SK-N-SH treated with all-trans-retinoic acid at 6 μM for 48 hours (cell line): Measurements from ENCODE around the gene ACOX1.

Source experiments
- ATAC-seq: fragments of 200-7000 bp; cut with Tn5 transposase; 3 replicates; pipeline ENCODE4 v1.9.1; 2020; ENCODE audit warnings: mild to moderate bottlenecking, moderate library complexity
- ARNTL ChIP-seq: fragments of 450-650 bp; formaldehyde crosslinking; IDR thresholded peaks from 2 replicates; pipeline ENCODE4 v1.5.0; 2020; ENCODE audit warnings: low read depth, mild to moderate bottlenecking, moderate library complexity, borderline replicate concordance
- BACH2 ChIP-seq: fragments of 250-450 bp; sonication (Bioruptor Pico); IDR thresholded peaks from 2 replicates; pipeline ENCODE4 v1.9.0; 2021; ENCODE audit warnings: mild to moderate bottlenecking, borderline replicate concordance
- CSDC2 ChIP-seq: fragments of 250-450 bp; sonication (Bioruptor Pico); IDR thresholded peaks from 2 replicates; pipeline ENCODE4 v1.5.0; 2020; ENCODE audit warnings: mild to moderate bottlenecking, moderate library complexity
- CSRNP3 ChIP-seq: fragments of 250-450 bp; sonication (Bioruptor Pico); IDR thresholded peaks from 2 replicates; pipeline ENCODE4 v1.5.1; 2021; ENCODE audit warnings: mild to moderate bottlenecking, moderate library complexity
- ESRRG ChIP-seq: fragments of 250-450 bp; sonication (Bioruptor Pico); IDR thresholded peaks from 2 replicates; pipeline ENCODE4 v1.6.1; 2021; ENCODE audit warnings: mild to moderate bottlenecking
- GLIS3 ChIP-seq: fragments of 250-450 bp; sonication (Bioruptor Pico); IDR thresholded peaks from 2 replicates; pipeline ENCODE4 v1.5.0; 2020; ENCODE audit warnings: mild to moderate bottlenecking, moderate library complexity
- ISL1 ChIP-seq: fragments of 250-450 bp; sonication (Bioruptor Pico); IDR thresholded peaks from 2 replicates; pipeline ENCODE4 v2.1.2; 2022; ENCODE audit warnings: mild to moderate bottlenecking, moderate library complexity
- OSR1 ChIP-seq: fragments of 250-450 bp; sonication (Bioruptor Pico); IDR thresholded peaks from 2 replicates; pipeline ENCODE4 v1.8.0; 2022; ENCODE audit warnings: moderate library complexity, mild to moderate bottlenecking, inconsistent platforms
- PATZ1 ChIP-seq: fragments of 250-450 bp; sonication (Bioruptor Pico); IDR thresholded peaks from 2 replicates; pipeline ENCODE4 v1.8.0; 2020; ENCODE audit warnings: mild to moderate bottlenecking, moderate library complexity, borderline replicate concordance
- PPARA ChIP-seq: fragments of 250-450 bp; sonication (Bioruptor Pico); IDR thresholded peaks from 2 replicates; pipeline ENCODE4 v1.5.0; 2020; ENCODE audit warnings: mild to moderate bottlenecking, borderline replicate concordance
- RARB ChIP-seq: fragments of 250-450 bp; sonication (Bioruptor Pico); IDR thresholded peaks from 2 replicates; pipeline ENCODE4 v1.8.0; 2021; ENCODE audit warnings: mild to moderate bottlenecking, moderate library complexity
- SNAI2 ChIP-seq: fragments of 250-450 bp; sonication (Bioruptor Pico); IDR thresholded peaks from 2 replicates; pipeline ENCODE4 v1.5.0; 2020; ENCODE audit warnings: mild to moderate bottlenecking, moderate library complexity
- TCF4 ChIP-seq: fragments of 250-450 bp; sonication (Bioruptor Pico); IDR thresholded peaks from 2 replicates; pipeline ENCODE4 v1.8.0; 2021; ENCODE audit warnings: mild to moderate bottlenecking, moderate library complexity, borderline replicate concordance
- TOX ChIP-seq: fragments of 250-450 bp; sonication (Bioruptor Pico); IDR thresholded peaks from 2 replicates; pipeline ENCODE4 v1.8.0; 2021; ENCODE audit warnings: mild to moderate bottlenecking, moderate library complexity, borderline replicate concordance
- TSHZ2 ChIP-seq: fragments of 250-450 bp; sonication (Bioruptor Pico); IDR thresholded peaks from 2 replicates; pipeline ENCODE4 v1.5.0; 2020; ENCODE audit warnings: mild to moderate bottlenecking, moderate library complexity
- ZFP3 ChIP-seq: fragments of 250-450 bp; sonication (Bioruptor Pico); IDR thresholded peaks from 2 replicates; pipeline ENCODE4 v1.5.0; 2020; ENCODE audit warnings: mild to moderate bottlenecking, moderate library complexity
- ZFP30 ChIP-seq: fragments of 450-650 bp; formaldehyde crosslinking; IDR thresholded peaks from 2 replicates; pipeline ENCODE4 v1.5.0; 2022; ENCODE audit warnings: mild to moderate bottlenecking, moderate library complexity
- ZNF565 ChIP-seq: fragments of 450-650 bp; formaldehyde crosslinking; conservative IDR thresholded peaks from 2 replicates; pipeline ENCODE4 v1.5.0; 2020; ENCODE audit warnings: low read depth, mild to moderate bottlenecking, moderate library complexity
- ZNF70 ChIP-seq: fragments of 450-650 bp; formaldehyde crosslinking; IDR thresholded peaks from 2 replicates; pipeline ENCODE4 v1.5.0; 2020; ENCODE audit warnings: mild to moderate bottlenecking, moderate library complexity
- ZNF8 ChIP-seq: fragments of 450-650 bp; formaldehyde crosslinking; IDR thresholded peaks from 2 replicates; pipeline ENCODE4 v1.5.0; 2020; ENCODE audit warnings: mild to moderate bottlenecking, moderate library complexity
- TF ChIP-seq, protein P1 (sequence below): fragments of 250-450 bp; sonication (Bioruptor Pico); IDR thresholded peaks from 2 replicates; pipeline ENCODE4 v1.8.0; 2021; ENCODE audit warnings: low read depth, mild to moderate bottlenecking, moderate library complexity, borderline replicate concordance
- TF ChIP-seq, protein P2 (sequence below): fragments of 250-450 bp; sonication (Bioruptor Pico); IDR thresholded peaks from 2 replicates; pipeline ENCODE4 v1.5.1; 2020; ENCODE audit warnings: low read depth, mild to moderate bottlenecking, moderate library complexity

The ACOX1 gene

DNA sequence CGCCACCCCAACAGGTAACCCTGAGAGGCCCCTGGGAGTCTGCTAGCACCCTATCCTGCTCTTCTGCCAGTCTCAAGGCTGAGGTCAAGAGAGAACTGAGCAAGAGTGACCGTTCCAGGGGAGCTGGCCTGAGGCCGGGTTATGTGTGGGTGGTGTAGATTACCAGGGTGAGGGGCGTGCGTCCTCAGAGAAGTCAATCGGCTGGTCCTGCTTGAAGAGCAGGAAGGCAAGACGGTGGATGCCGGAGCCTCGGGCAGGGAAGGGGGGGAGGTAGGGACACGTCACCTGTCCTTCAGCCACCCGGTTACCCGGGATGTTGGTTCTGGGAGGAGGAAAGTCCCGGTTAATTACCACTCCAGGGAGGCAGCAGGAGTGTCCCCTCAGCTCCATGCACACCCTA lies 79.6 kb downstream of the ACOX1 start (continued):
- TF ChIP-seq, protein P1, sequence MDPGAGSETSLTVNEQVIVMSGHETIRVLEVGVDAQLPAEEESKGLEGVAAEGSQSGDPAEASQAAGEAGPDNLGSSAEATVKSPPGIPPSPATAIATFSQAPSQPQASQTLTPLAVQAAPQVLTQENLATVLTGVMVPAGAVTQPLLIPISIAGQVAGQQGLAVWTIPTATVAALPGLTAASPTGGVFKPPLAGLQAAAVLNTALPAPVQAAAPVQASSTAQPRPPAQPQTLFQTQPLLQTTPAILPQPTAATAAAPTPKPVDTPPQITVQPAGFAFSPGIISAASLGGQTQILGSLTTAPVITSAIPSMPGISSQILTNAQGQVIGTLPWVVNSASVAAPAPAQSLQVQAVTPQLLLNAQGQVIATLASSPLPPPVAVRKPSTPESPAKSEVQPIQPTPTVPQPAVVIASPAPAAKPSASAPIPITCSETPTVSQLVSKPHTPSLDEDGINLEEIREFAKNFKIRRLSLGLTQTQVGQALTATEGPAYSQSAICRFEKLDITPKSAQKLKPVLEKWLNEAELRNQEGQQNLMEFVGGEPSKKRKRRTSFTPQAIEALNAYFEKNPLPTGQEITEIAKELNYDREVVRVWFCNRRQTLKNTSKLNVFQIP (CRISPR knock-in tag): no peak
- TF ChIP-seq ISL1 (no peak), CSRNP3 (CRISPR knock-in tag) (no peak), OSR1 (CRISPR knock-in tag) (no peak), ZFP3 (CRISPR knock-in tag) (no peak)

GRCh38 chr17:75898791-75899190 lies 80.2 kb downstream of the ACOX1 start:
- TF ChIP-seq PATZ1 (no peak), ARNTL (CRISPR knock-in tag) (no peak), SNAI2 (no peak), TCF4 (no peak), TSHZ2 (CRISPR knock-in tag) (no peak), ZNF8 (CRISPR knock-in tag) (no peak), CSDC2 (no peak), OSR1 (CRISPR knock-in tag) (no peak), CSRNP3 (CRISPR knock-in tag) (no peak), ZNF565 (CRISPR knock-in tag) (no peak), BACH2 (CRISPR knock-in tag) (no peak), ZFP30 (CRISPR knock-in tag) (no peak), PPARA (no peak), ZNF70 (CRISPR knock-in tag) (no peak), ZFP3 (CRISPR knock-in tag) (no peak), GLIS3 (CRISPR knock-in tag) (no peak), ESRRG (CRISPR knock-in tag) (no peak)
- TF ChIP-seq, protein P1 (CRISPR knock-in tag): no peak
- no peak for ATAC-seq

- ATAC-seq: no peak
- no peak for TF ChIP-seq ZNF8 (CRISPR knock-in tag)
- no peak for TF ChIP-seq TCF4
- TF ChIP-seq, protein P2, sequence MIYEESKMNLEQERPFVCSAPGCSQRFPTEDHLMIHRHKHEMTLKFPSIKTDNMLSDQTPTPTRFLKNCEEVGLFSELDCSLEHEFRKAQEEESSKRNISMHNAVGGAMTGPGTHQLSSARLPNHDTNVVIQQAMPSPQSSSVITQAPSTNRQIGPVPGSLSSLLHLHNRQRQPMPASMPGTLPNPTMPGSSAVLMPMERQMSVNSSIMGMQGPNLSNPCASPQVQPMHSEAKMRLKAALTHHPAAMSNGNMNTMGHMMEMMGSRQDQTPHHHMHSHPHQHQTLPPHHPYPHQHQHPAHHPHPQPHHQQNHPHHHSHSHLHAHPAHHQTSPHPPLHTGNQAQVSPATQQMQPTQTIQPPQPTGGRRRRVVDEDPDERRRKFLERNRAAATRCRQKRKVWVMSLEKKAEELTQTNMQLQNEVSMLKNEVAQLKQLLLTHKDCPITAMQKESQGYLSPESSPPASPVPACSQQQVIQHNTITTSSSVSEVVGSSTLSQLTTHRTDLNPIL (CRISPR knock-in tag): no peak
- TF ChIP-seq ISL1: no peak
- no peak for TF ChIP-seq ZNF70 (CRISPR knock-in tag)
- no peak for TF ChIP-seq TSHZ2 (CRISPR knock-in tag)
- TF ChIP-seq ESRRG (CRISPR knock-in tag): no peak
- no peak for TF ChIP-seq RARB (CRISPR knock-in tag)
- no peak for TF ChIP-seq TOX
- TF ChIP-seq OSR1 (CRISPR knock-in tag): no peak
- TF ChIP-seq ZFP30 (CRISPR knock-in tag): no peak
These were observed 80.9 kb downstream of the ACOX1 start for GRCh38 chr17:75898065-75898464.
